GM23338 (cell line): ENCODE results near the gene RNF181. TPM values are rescaled to one million over a fixed set of nuclear protein-coding genes. Genes with fewer than 3 reads are reported as not detected.

Experiments used
- ATAC-seq: fragments of 200-7000 bp; cut with Tn5 transposase; 3 replicates; pipeline ENCODE4 v1.9.1; 2020
- DNase-seq: peaks from one replicate; pipeline ENCODE4 v3.0.0-alpha.2; 2015; ENCODE audit warnings: low spot score
- H2AFZ ChIP-seq: fragments of 200-600 bp; sonication (generic); 2 replicates; pipeline ENCODE4 v1.8.0; 2016; ENCODE audit warnings: antibody characterized with exemption, mild to moderate bottlenecking, moderate library complexity
- H3F3A ChIP-seq: fragments of 200-600 bp; sonication (generic); replicated peaks from 2 replicates; pipeline ENCODE4 v1.8.0; 2017; ENCODE audit warnings: antibody characterized with exemption, mixed run types, low read depth
- H3K27ac ChIP-seq: fragments of 200-600 bp; sonication (generic); 2 replicates; pipeline ENCODE4 v1.6.1; 2016; ENCODE audit warnings: low read depth
- H3K27me3 ChIP-seq: fragments of 200-600 bp; sonication (generic); 2 replicates; pipeline ENCODE4 v1.8.0; 2016; ENCODE audit warnings: mild to moderate bottlenecking, mixed run types, moderate library complexity; ENCODE audit not compliant: insufficient read depth
- H3K36me3 ChIP-seq: fragments of 200-600 bp; sonication (generic); 2 replicates; pipeline ENCODE4 v1.8.0; 2016; ENCODE audit warnings: mild to moderate bottlenecking; ENCODE audit not compliant: insufficient read depth
- H3K4me1 ChIP-seq: fragments of 200-600 bp; sonication (generic); 2 replicates; pipeline ENCODE4 v1.8.0; 2016; ENCODE audit warnings: mild to moderate bottlenecking, moderate library complexity; ENCODE audit not compliant: insufficient read depth
- H3K4me2 ChIP-seq: fragments of 200-600 bp; sonication (generic); 2 replicates; pipeline ENCODE4 v1.7.1; 2017; ENCODE audit warnings: mixed run types
- H3K4me3 ChIP-seq: fragments of 200-600 bp; sonication (generic); 2 replicates; pipeline ENCODE4 v1.6.1; 2016; ENCODE audit warnings: mixed run types
- H3K79me2 ChIP-seq: fragments of 200-600 bp; sonication (generic); replicated peaks from 2 replicates; pipeline ENCODE4 v1.8.0; 2017; ENCODE audit warnings: mild to moderate bottlenecking; ENCODE audit not compliant: insufficient read depth
- H3K9me2 ChIP-seq: fragments of 200-600 bp; sonication (generic); 2 replicates; pipeline ENCODE4 v1.8.0; 2017; ENCODE audit not compliant: insufficient read depth
- H4K20me1 ChIP-seq: fragments of 200-600 bp; sonication (generic); replicated peaks from 2 replicates; pipeline ENCODE4 v1.8.0; 2017; ENCODE audit warnings: mild to moderate bottlenecking; ENCODE audit not compliant: insufficient read depth
- H3K27ac Mint-ChIP-seq: 2 replicates; pipeline ENCODE4 v1.8.0; 2020; ENCODE audit warnings: inconsistent platforms, mild to moderate bottlenecking, moderate library complexity, mixed read lengths
- H3K27me3 Mint-ChIP-seq: 3 replicates; pipeline ENCODE4 v1.8.0; 2022; ENCODE audit warnings: low read depth, mild to moderate bottlenecking, moderate library complexity, mixed read lengths, inconsistent platforms; ENCODE audit not compliant: insufficient read depth, poor library complexity
- H3K36me3 Mint-ChIP-seq: 3 replicates; pipeline ENCODE4 v1.8.0; 2021; ENCODE audit warnings: low read depth, mild to moderate bottlenecking, inconsistent platforms, moderate library complexity, mixed read lengths
- H3K4me1 Mint-ChIP-seq: 3 replicates; pipeline ENCODE4 v1.8.0; 2020; ENCODE audit warnings: mild to moderate bottlenecking, inconsistent platforms, mixed read lengths
- H3K4me3 Mint-ChIP-seq: 3 replicates; pipeline ENCODE4 v1.8.0; 2021; ENCODE audit warnings: moderate library complexity, mild to moderate bottlenecking, inconsistent platforms, mixed read lengths
- H3K9me3 Mint-ChIP-seq: 3 replicates; pipeline ENCODE4 v1.8.0; 2020; ENCODE audit warnings: moderate library complexity, mild to moderate bottlenecking, inconsistent platforms, mixed read lengths
- CREB1 ChIP-seq: fragments of 250-450 bp; sonication (Bioruptor Pico); IDR thresholded peaks from 2 replicates; pipeline ENCODE4 v1.5.0; 2020; ENCODE audit warnings: low read depth, mild to moderate bottlenecking, moderate library complexity
- EZH2 ChIP-seq: fragments of 200-600 bp; sonication (generic); IDR thresholded peaks from one replicate; pipeline ENCODE4 v1.8.0; 2017; ENCODE audit warnings: antibody characterized with exemption, mild to moderate bottlenecking, low read depth; ENCODE audit not compliant: unreplicated experiment
- EZH2phosphoT487 ChIP-seq: fragments of 200-600 bp; sonication (generic); IDR thresholded peaks from one replicate; pipeline ENCODE4 v1.8.1; 2018; ENCODE audit warnings: antibody characterized with exemption; ENCODE audit not compliant: unreplicated experiment
- JUNB ChIP-seq: IDR thresholded peaks from one replicate; pipeline ENCODE4 v1.6.1; 2016; ENCODE audit warnings: antibody characterized with exemption; ENCODE audit not compliant: unreplicated experiment
- NANOG ChIP-seq: IDR thresholded peaks from 2 replicates; pipeline ENCODE4 v1.6.1; 2016; ENCODE audit warnings: antibody characterized with exemption, borderline replicate concordance
- POLR2AphosphoS5 ChIP-seq: IDR thresholded peaks from 2 replicates; pipeline ENCODE4 v1.6.1; 2016; ENCODE audit warnings: antibody characterized with exemption, low read depth
- STAT1 ChIP-seq: IDR thresholded peaks from one replicate; pipeline ENCODE4 v1.6.1; 2016; ENCODE audit warnings: antibody characterized with exemption; ENCODE audit not compliant: unreplicated experiment
- ZNF331 ChIP-seq: fragments of 250-450 bp; sonication (Bioruptor Pico); IDR thresholded peaks from 2 replicates; pipeline ENCODE4 v1.5.0; 2020; ENCODE audit warnings: low read depth, mild to moderate bottlenecking, moderate library complexity
- ZNF462 ChIP-seq: fragments of 250-450 bp; sonication (Bioruptor Pico); IDR thresholded peaks from 2 replicates; pipeline ENCODE4 v1.5.0; 2020; ENCODE audit warnings: mild to moderate bottlenecking, moderate library complexity
- polyA plus RNA-seq: library from polyadenylated mRNA; unstranded; fragments of >200 nt; fragmentation: Nextera tagmentation; extraction: Ambion mirVana; gene quantifications from 2 replicates; pipeline ENCODE4 v1.2.1, GENCODE V29; 2016
- total RNA-seq: library from RNA; depleted of rRNA; stranded (reverse); fragments of >200 nt; shearing (Covaris generic); gene quantifications from 2 replicates; pipeline ENCODE4 v1.2.3, GENCODE V29; 2014

Gene RNF181
- total and polyA plus RNA-seq, 2 experiments from 2014 or later, result 114 to 260 TPM

GRCh38 chr2:85564144-85564563, 31.4 kb upstream of the RNF181 start:
- H2AFZ ChIP-seq, result no peak overlapping the region
- peaks cover 7% of the 10 kb centered on the region; the same call in 2 of the 3 replicates for H3K4me1 Mint-ChIP-seq
- H3K4me3 ChIP-seq, result no peak overlapping the region
- H3F3A ChIP-seq, result no peaks in the 10 kb centered on the region; the same call in none of the 2 replicates
- peaks cover 8% of the 10 kb centered on the region; the same call in 1 of the 2 replicates for H3K4me1 ChIP-seq
- ATAC-seq (no peak), DNase-seq (no peak)
- H3K27ac Mint-ChIP-seq, result no peak overlapping the region
- H3K36me3 ChIP-seq, result peaks cover 2% of the 10 kb centered on the region; the same call in 1 of the 2 replicates
- H3K27ac ChIP-seq, result no peak overlapping the region
- peaks cover 1% of the 10 kb centered on the region for H3K27me3 Mint-ChIP-seq
- H3K4me2 ChIP-seq, result no peak overlapping the region
- H3K27me3 ChIP-seq, result peaks cover 9% of the 10 kb centered on the region; the same call in 1 of the 2 replicates
- no peak for TF ChIP-seq POLR2AphosphoS5
- TF ChIP-seq JUNB, result no peak
- no peak for TF ChIP-seq ZNF331
- TF ChIP-seq CREB1, result no peak
- TF ChIP-seq ZNF462 (CRISPR knock-in tag), result no peak
- no peak for TF ChIP-seq STAT1
- no peak for TF ChIP-seq EZH2
- no peak for TF ChIP-seq EZH2phosphoT487
- no peak for TF ChIP-seq NANOG
- no peak overlapping the region for H3K4me3 Mint-ChIP-seq
- H3K9me3 Mint-ChIP-seq, result no peaks in the 10 kb centered on the region; the same call in 2 of the 3 replicates
- H4K20me1 ChIP-seq, result no peaks in the 10 kb centered on the region
- no peaks in the 10 kb centered on the region for H3K36me3 Mint-ChIP-seq
- no peaks in the 10 kb centered on the region for H3K9me2 ChIP-seq
- peaks cover 17% of the 10 kb centered on the region for H3K79me2 ChIP-seq
